ENCODE data around the gene NOVA2.
A peak's percentile ranks its signal among the peaks of the same experiment; 100 is the strongest.

NOVA2 gene

GRCh38 chr19:45889210-45889885, 84.3 kb downstream of the NOVA2 start:
- Histone ChIP-seq H2BK5ac (ENCODE audit: low read length) (no peak overlapping the region), H3K23ac (ENCODE audit: low read length) (no peak overlapping the region), H2BK120ac (ENCODE audit: low read depth, low read length) (no peak overlapping the region), H3K27ac (ENCODE audit: low read depth, low read length) (no peak overlapping the region), H2AK5ac (ENCODE audit: low read length) (no peak overlapping the region), H3K9ac (ENCODE audit: low read length) (no peak overlapping the region), H3K36me3 (ENCODE audit: control insufficient read depth, insufficient read depth, low read length) (no peaks in the 10 kb centered on the region), H3K27me3 (ENCODE audit: insufficient read depth, low read length, poor library complexity) (no peaks in the 10 kb centered on the region), H3K4me2 (ENCODE audit: low read length) (no peak overlapping the region), H3K56ac (ENCODE audit: low read length) (no peak overlapping the region), H3K79me2 (ENCODE audit: control insufficient read depth, insufficient read depth, low read length) (peaks cover 5% of the 10 kb centered on the region), H2BK15ac (replicated peaks; ENCODE audit: low read depth) (no peak overlapping the region), H3K79me1 (ENCODE audit: low read length) (peaks cover 2% of the 10 kb centered on the region), H3K4me3 (ENCODE audit: low read length) (no peak overlapping the region), H3K4me1 (ENCODE audit: control insufficient read depth, low read depth, low read length) (no peaks in the 10 kb centered on the region), H4K8ac (ENCODE audit: low read depth, low read length) (no peak overlapping the region), H4K5ac (ENCODE audit: low read length) (no peak overlapping the region), H3K18ac (ENCODE audit: low read length) (no peak overlapping the region), H3K4ac (ENCODE audit: low read depth, low read length) (no peak overlapping the region)
- WGBS (ENCODE audit: extremely low coverage, insufficient coverage, low lambda C conversion rate), result no CpG with 5 or more reads among the region's 6 CpGs
- no peak for DNase-seq

- peak overlapping the region; percentile 76 for H3K4me2 ChIP-seq (ENCODE audit: low read length)
- peak overlapping the region; percentile 17 for H3K4ac ChIP-seq (ENCODE audit: low read depth, low read length)
- H3K23ac ChIP-seq (ENCODE audit: low read length), result no peak overlapping the region
- H3K9ac ChIP-seq (ENCODE audit: low read length), result peak overlapping the region; percentile 89
- no peak overlapping the region for H2BK15ac ChIP-seq (replicated peaks; ENCODE audit: low read depth)
- H3K18ac ChIP-seq (ENCODE audit: low read length), result peak overlapping the region; percentile 33
- H3K4me3 ChIP-seq (ENCODE audit: low read length), result no peak overlapping the region
- no peak overlapping the region for H2BK5ac ChIP-seq (ENCODE audit: low read length)
- H3K4me1 ChIP-seq (ENCODE audit: control insufficient read depth, low read depth, low read length), result peaks cover 2% of the 10 kb centered on the region
- DNase-seq, result no peak
- H3K79me1 ChIP-seq (ENCODE audit: low read length), result peaks cover 2% of the 10 kb centered on the region
- WGBS (ENCODE audit: extremely low coverage, insufficient coverage, low lambda C conversion rate), result no CpG with 5 or more reads among the region's 10 CpGs
- H2AK5ac ChIP-seq (ENCODE audit: low read length), result no peak overlapping the region
- no peaks in the 10 kb centered on the region for H3K27me3 ChIP-seq (ENCODE audit: insufficient read depth, low read length, poor library complexity)
- H3K79me2 ChIP-seq (ENCODE audit: control insufficient read depth, insufficient read depth, low read length), result peaks cover 5% of the 10 kb centered on the region
- H3K27ac ChIP-seq (ENCODE audit: low read depth, low read length), result no peak overlapping the region
- peak overlapping the region; percentile 65 for H4K8ac ChIP-seq (ENCODE audit: low read depth, low read length)
- no peak overlapping the region for H2BK120ac ChIP-seq (ENCODE audit: low read depth, low read length)
- no peaks in the 10 kb centered on the region for H3K36me3 ChIP-seq (ENCODE audit: control insufficient read depth, insufficient read depth, low read length)
- no peak overlapping the region for H4K5ac ChIP-seq (ENCODE audit: low read length)
- H3K56ac ChIP-seq (ENCODE audit: low read length), result peak overlapping the region; percentile 92
These were observed 86.4 kb downstream of the NOVA2 start for GRCh38 chr19:45887200-45887710.

- Histone ChIP-seq H4K8ac (ENCODE audit: low read depth, low read length) (peak overlapping the region; percentile 83), H3K4me2 (ENCODE audit: low read length) (peak overlapping the region; percentile 81), H3K27ac (ENCODE audit: low read depth, low read length) (peak overlapping the region; percentile 78), H2AK5ac (ENCODE audit: low read length) (no peak overlapping the region), H3K23ac (ENCODE audit: low read length) (no peak overlapping the region), H3K79me1 (ENCODE audit: low read length) (peaks cover 2% of the 10 kb centered on the region), H3K27me3 (ENCODE audit: insufficient read depth, low read length, poor library complexity) (no peaks in the 10 kb centered on the region), H3K56ac (ENCODE audit: low read length) (peak overlapping the region; percentile 92), H2BK15ac (replicated peaks; ENCODE audit: low read depth) (no peak overlapping the region), H2BK5ac (ENCODE audit: low read length) (no peak overlapping the region), H3K4me3 (ENCODE audit: low read length) (peak overlapping the region; percentile 71), H3K4ac (ENCODE audit: low read depth, low read length) (peak overlapping the region; percentile 17), H3K4me1 (ENCODE audit: control insufficient read depth, low read depth, low read length) (peaks cover 7% of the 10 kb centered on the region), H3K9ac (ENCODE audit: low read length) (peak overlapping the region; percentile 89), H3K36me3 (ENCODE audit: control insufficient read depth, insufficient read depth, low read length) (no peaks in the 10 kb centered on the region), H3K18ac (ENCODE audit: low read length) (peak overlapping the region; percentile 51), H2BK120ac (ENCODE audit: low read depth, low read length) (no peak overlapping the region), H4K5ac (ENCODE audit: low read length) (no peak overlapping the region), H3K79me2 (ENCODE audit: control insufficient read depth, insufficient read depth, low read length) (peaks cover 5% of the 10 kb centered on the region)
- no CpG with 5 or more reads among the region's 32 CpGs for WGBS (ENCODE audit: extremely low coverage, insufficient coverage, low lambda C conversion rate)
- peak; percentile 97 for DNase-seq
These were observed 87.1 kb downstream of the NOVA2 start for GRCh38 chr19:45886427-45887199.

- Histone ChIP-seq H3K79me1 (ENCODE audit: low read length) (peaks cover 2% of the 10 kb centered on the region), H2BK120ac (ENCODE audit: low read depth, low read length) (no peak within 1 kb of the TSS), H3K4ac (ENCODE audit: low read depth, low read length) (peak within 1 kb of the TSS; percentile 25), H2BK15ac (replicated peaks; ENCODE audit: low read depth) (no peak within 1 kb of the TSS), H3K4me1 (ENCODE audit: control insufficient read depth, low read depth, low read length) (peaks cover 13% of the 10 kb centered on the region), H4K8ac (ENCODE audit: low read depth, low read length) (peak within 1 kb of the TSS; percentile 83), H3K36me3 (ENCODE audit: control insufficient read depth, insufficient read depth, low read length) (no peaks in the 10 kb centered on the region), H3K18ac (ENCODE audit: low read length) (peak within 1 kb of the TSS; percentile 68), H3K4me3 (ENCODE audit: low read length) (peak within 1 kb of the TSS; percentile 71), H4K5ac (ENCODE audit: low read length) (no peak within 1 kb of the TSS), H3K4me2 (ENCODE audit: low read length) (peak within 1 kb of the TSS; percentile 81), H3K23ac (ENCODE audit: low read length) (peak within 1 kb of the TSS; percentile 20), H2AK5ac (ENCODE audit: low read length) (no peak within 1 kb of the TSS), H3K79me2 (ENCODE audit: control insufficient read depth, insufficient read depth, low read length) (peaks cover 5% of the 10 kb centered on the region), H2BK5ac (ENCODE audit: low read length) (no peak within 1 kb of the TSS), H3K27ac (ENCODE audit: low read depth, low read length) (peak within 1 kb of the TSS; percentile 78), H3K27me3 (ENCODE audit: insufficient read depth, low read length, poor library complexity) (no peaks in the 10 kb centered on the region), H3K56ac (ENCODE audit: low read length) (peak within 1 kb of the TSS; percentile 92), H3K9ac (ENCODE audit: low read length) (peak within 1 kb of the TSS; percentile 89)
- WGBS (ENCODE audit: extremely low coverage, insufficient coverage, low lambda C conversion rate), result no CpG with 5 or more reads among the region's 107 CpGs
- DNase-seq, result peak; percentile 96
These were observed 87.9 kb downstream of the NOVA2 start, which contains the start of gene IRF2BP1 for GRCh38 chr19:45885556-45886426. Gene IRF2BP1 (minus strand): TSS chr19:45886141. CDS start chr19:45885774, 367 bp downstream.

GRCh38 chr19:45884682-45885555, 88.7 kb downstream of the NOVA2 start:
- peak overlapping the region; percentile 70 for H3K27ac ChIP-seq (ENCODE audit: low read depth, low read length)
- DNase-seq, result peak; percentile 44
- no peak overlapping the region for H2AK5ac ChIP-seq (ENCODE audit: low read length)
- no peak overlapping the region for H4K5ac ChIP-seq (ENCODE audit: low read length)
- peak overlapping the region; percentile 68 for H3K18ac ChIP-seq (ENCODE audit: low read length)
- H4K8ac ChIP-seq (ENCODE audit: low read depth, low read length), result no peak overlapping the region
- peaks cover 2% of the 10 kb centered on the region for H3K79me1 ChIP-seq (ENCODE audit: low read length)
- peak overlapping the region; percentile 20 for H3K23ac ChIP-seq (ENCODE audit: low read length)
- H3K56ac ChIP-seq (ENCODE audit: low read length), result peak overlapping the region; percentile 87
- peak overlapping the region; percentile 27 for H3K4me2 ChIP-seq (ENCODE audit: low read length)
- H3K27me3 ChIP-seq (ENCODE audit: insufficient read depth, low read length, poor library complexity), result no peaks in the 10 kb centered on the region
- peak overlapping the region; percentile 25 for H3K4ac ChIP-seq (ENCODE audit: low read depth, low read length)
- no peak overlapping the region for H2BK120ac ChIP-seq (ENCODE audit: low read depth, low read length)
- peaks cover 5% of the 10 kb centered on the region for H3K79me2 ChIP-seq (ENCODE audit: control insufficient read depth, insufficient read depth, low read length)
- no peaks in the 10 kb centered on the region for H3K36me3 ChIP-seq (ENCODE audit: control insufficient read depth, insufficient read depth, low read length)
- peak overlapping the region; percentile 78 for H3K9ac ChIP-seq (ENCODE audit: low read length)
- H3K4me1 ChIP-seq (ENCODE audit: control insufficient read depth, low read depth, low read length), result peaks cover 13% of the 10 kb centered on the region
- H2BK5ac ChIP-seq (ENCODE audit: low read length), result no peak overlapping the region
- H3K4me3 ChIP-seq (ENCODE audit: low read length), result peak overlapping the region; percentile 41
- H2BK15ac ChIP-seq (replicated peaks; ENCODE audit: low read depth), result no peak overlapping the region
- WGBS (ENCODE audit: extremely low coverage, insufficient coverage, low lambda C conversion rate), result no CpG with 5 or more reads among the region's 72 CpGs
